Measurements from ENCODE around the gene PUS3. TPM values are rescaled to one million over a fixed set of nuclear protein-coding genes. Genes with fewer than 3 reads are reported as not detected.
A peak's percentile ranks its signal among the peaks of the same experiment; 100 is the strongest.

The PUS3 gene
- total and polyA plus RNA-seq, 2 experiments from 2014 or later = 11.4 to 13.0 TPM

DNA sequence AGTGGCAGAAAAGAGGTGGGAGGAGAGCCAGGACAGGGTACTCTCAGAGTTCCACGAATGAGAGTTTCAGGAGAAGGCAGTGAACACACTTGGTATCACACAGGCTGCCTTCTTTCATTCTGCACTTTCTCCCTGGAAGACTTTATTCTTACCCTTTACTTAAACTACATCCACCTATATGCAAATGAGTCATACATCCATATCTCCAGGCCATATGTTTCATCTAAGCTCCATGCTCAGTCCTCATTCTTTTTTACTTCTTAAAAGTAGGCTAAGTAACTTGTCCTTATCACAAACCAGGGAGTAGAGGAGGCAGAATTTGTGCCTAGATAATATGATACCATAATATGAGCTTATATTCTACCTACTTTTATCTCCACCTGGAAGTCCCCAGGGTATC, 21.7 kb downstream of the PUS3 start:
- TF ChIP-seq, protein P1, sequence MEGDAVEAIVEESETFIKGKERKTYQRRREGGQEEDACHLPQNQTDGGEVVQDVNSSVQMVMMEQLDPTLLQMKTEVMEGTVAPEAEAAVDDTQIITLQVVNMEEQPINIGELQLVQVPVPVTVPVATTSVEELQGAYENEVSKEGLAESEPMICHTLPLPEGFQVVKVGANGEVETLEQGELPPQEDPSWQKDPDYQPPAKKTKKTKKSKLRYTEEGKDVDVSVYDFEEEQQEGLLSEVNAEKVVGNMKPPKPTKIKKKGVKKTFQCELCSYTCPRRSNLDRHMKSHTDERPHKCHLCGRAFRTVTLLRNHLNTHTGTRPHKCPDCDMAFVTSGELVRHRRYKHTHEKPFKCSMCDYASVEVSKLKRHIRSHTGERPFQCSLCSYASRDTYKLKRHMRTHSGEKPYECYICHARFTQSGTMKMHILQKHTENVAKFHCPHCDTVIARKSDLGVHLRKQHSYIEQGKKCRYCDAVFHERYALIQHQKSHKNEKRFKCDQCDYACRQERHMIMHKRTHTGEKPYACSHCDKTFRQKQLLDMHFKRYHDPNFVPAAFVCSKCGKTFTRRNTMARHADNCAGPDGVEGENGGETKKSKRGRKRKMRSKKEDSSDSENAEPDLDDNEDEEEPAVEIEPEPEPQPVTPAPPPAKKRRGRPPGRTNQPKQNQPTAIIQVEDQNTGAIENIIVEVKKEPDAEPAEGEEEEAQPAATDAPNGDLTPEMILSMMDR (IDR thresholded peaks at IDR 0.05; ENCODE audit: low read depth, low read length) = no peak
- DNase-seq (ENCODE audit: low read depth in 1 of 2, low spot score in 1 of 2) = no peak
- Histone ChIP-seq H3K27ac (no peak overlapping the region), H3K36me3 (no peaks in the 10 kb centered on the region), H3K4me1 (ENCODE audit: low read depth) (no peaks in the 10 kb centered on the region), H3K27me3 (no peaks in the 10 kb centered on the region), H3K9me3 (ENCODE audit: low read depth) (no peaks in the 10 kb centered on the region), H3K4me3 (no peak overlapping the region)

DNA sequence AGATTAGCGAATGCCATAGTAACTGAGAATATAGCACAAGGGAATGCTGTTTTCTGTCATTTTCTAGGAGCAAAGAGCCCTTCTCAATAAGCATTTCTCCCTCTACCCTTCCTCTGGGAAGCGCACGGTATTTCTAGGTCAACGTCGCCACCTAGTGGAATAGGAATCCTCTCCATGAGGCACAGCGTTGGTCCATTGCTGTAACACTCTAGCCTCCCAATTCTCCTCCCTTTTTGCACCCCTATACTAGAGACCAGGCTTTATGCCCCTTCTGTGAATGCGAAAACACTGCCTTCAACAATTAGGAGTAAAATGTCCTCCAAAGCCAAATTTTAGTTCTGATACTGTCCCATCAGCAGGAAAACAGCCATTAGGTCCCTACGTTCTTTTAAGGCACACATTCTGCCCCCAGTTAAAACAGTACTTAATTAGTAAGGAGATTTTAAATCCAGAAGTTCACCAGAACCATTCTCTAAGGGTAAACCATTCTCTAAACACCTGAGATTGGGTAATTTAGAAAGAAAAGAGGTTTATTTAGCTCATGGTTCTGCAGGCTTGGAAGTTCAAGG, 28.4 kb downstream of the PUS3 start:
- Histone ChIP-seq H3K4me3 (no peak overlapping the region), H3K27ac (no peak overlapping the region), H3K4me1 (ENCODE audit: low read depth) (no peaks in the 10 kb centered on the region), H3K36me3 (no peaks in the 10 kb centered on the region), H3K27me3 (no peaks in the 10 kb centered on the region), H3K9me3 (ENCODE audit: low read depth) (no peaks in the 10 kb centered on the region)
- peak; percentile 79 to 88 for DNase-seq (ENCODE audit: low read depth in 1 of 2, low spot score in 1 of 2)
- TF ChIP-seq, protein P1 (IDR thresholded peaks at IDR 0.05; ENCODE audit: low read depth, low read length) = peak; percentile 82

DNA sequence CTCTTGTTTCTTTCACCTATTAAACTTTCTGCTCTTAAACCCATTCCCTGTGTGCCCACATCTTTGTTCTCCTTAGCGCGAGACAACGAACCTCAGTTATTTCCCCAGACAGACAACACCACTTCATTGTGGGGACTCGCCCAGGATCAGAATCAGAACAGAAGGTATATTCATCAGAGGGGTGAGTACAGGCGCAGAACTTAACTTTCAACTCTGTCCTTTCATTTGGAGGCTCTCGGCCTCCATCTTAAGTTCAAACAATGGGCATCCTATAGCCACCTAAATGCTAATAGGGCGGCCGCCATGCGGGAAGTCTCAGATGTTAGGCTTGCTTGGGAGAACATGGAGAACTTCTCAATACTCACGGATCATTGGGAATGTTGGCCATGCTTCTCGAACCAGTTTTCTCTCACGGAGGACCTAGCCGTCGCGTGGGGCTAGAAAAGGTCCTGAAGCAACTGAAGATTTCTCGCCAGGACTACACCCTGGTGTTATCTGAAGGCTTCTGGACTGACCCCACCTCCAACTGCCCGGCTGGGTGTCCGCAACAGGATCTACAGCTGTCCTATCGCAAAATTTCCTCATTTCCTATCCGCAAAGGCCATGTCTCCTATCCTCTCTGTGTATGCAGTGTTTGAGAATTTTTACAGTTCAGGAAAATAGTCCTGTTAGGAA, 29.0 kb downstream of the PUS3 start:
- Histone ChIP-seq H3K4me3 (no peak overlapping the region), H3K9me3 (ENCODE audit: low read depth) (no peaks in the 10 kb centered on the region), H3K4me1 (ENCODE audit: low read depth) (no peaks in the 10 kb centered on the region), H3K27me3 (no peaks in the 10 kb centered on the region), H3K36me3 (no peaks in the 10 kb centered on the region), H3K27ac (no peak overlapping the region)
- DNase-seq (ENCODE audit: low read depth in 1 of 2, low spot score in 1 of 2) = no peak
- TF ChIP-seq, protein P1 (IDR thresholded peaks at IDR 0.05; ENCODE audit: low read depth, low read length) = no peak

DNA sequence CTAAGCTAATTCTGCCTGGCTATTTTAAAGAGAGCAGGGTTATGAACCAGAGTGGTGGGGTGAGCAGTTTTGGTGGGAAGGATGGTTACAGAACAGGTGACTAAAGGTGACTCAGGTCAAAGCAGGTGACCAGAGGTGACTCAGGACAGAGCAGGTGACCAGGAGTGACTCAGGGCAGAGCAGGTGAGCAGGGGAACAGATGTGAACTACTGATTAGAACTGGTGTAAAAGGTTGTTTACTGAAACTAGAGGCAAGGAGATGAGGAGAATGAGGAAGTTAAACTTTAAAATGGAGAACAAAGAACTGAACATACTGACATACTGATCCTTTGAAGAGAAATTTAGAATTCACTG, 30.9 kb downstream of the PUS3 start:
- DNase-seq (ENCODE audit: low read depth in 1 of 2, low spot score in 1 of 2) = no peak
- H3K9me3 ChIP-seq (ENCODE audit: low read depth) = no peaks in the 10 kb centered on the region
- TF ChIP-seq, protein P1 (IDR thresholded peaks at IDR 0.05; ENCODE audit: low read depth, low read length) = no peak
- H3K4me3 ChIP-seq = no peak overlapping the region
- no peaks in the 10 kb centered on the region for H3K27me3 ChIP-seq
- H3K4me1 ChIP-seq (ENCODE audit: low read depth) = no peaks in the 10 kb centered on the region
- H3K36me3 ChIP-seq = no peaks in the 10 kb centered on the region
- no peak overlapping the region for H3K27ac ChIP-seq

DNA sequence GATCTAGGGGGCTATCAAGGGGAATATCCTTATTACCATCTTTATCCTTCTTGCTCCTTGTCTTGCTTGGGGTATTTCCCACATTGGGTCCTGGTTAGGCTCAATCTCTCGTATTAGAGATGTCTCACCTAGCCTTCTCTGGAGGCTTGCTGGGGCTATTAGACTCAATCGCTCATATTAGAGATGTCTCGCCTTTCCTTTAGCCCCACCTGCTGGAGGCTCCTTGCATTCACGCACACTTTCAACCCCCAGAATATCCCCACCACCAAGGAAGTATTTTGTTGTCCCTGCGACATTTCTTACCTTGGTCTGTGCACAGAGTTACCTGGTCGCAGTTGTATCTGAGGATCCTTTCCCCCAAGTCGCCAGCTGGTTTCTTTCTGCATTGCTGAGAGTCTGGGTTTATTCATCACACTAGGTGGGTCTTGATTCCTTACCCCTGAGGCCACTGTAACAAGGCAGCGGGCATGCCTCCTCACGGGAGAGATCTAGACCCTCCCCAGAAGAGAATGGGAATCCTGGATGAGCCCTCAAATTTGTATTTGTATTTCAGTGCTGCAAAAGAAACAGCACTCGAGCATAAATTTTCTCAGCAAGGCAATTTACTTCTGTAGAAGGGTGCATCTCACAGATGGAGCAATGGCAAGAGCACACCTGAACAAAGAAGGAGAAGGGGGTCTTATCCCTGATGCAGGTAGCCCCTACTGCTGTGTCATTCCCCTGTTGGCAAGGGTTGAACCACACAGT, 31.4 kb downstream of the PUS3 start:
- Histone ChIP-seq H3K36me3 (no peaks in the 10 kb centered on the region), H3K27ac (no peak overlapping the region), H3K27me3 (no peaks in the 10 kb centered on the region), H3K4me3 (no peak overlapping the region), H3K9me3 (ENCODE audit: low read depth) (no peaks in the 10 kb centered on the region), H3K4me1 (ENCODE audit: low read depth) (no peaks in the 10 kb centered on the region)
- peak; percentile 48 to 71 for DNase-seq (ENCODE audit: low read depth in 1 of 2, low spot score in 1 of 2)
- TF ChIP-seq, protein P1 (IDR thresholded peaks at IDR 0.05; ENCODE audit: low read depth, low read length) = peak; percentile 81
